GM19025 (cell line): Measurements from ENCODE around the gene ZNFX1.

Source experiments
- ATAC-seq: cut with Tn5 transposase; IDR thresholded peaks from one replicate; pipeline ENCODE4 v1.9.1; 2021; ENCODE audit warnings: mild to moderate bottlenecking, low read depth, moderate library complexity; ENCODE audit not compliant: unreplicated experiment

The ZNFX1 gene

DNA sequence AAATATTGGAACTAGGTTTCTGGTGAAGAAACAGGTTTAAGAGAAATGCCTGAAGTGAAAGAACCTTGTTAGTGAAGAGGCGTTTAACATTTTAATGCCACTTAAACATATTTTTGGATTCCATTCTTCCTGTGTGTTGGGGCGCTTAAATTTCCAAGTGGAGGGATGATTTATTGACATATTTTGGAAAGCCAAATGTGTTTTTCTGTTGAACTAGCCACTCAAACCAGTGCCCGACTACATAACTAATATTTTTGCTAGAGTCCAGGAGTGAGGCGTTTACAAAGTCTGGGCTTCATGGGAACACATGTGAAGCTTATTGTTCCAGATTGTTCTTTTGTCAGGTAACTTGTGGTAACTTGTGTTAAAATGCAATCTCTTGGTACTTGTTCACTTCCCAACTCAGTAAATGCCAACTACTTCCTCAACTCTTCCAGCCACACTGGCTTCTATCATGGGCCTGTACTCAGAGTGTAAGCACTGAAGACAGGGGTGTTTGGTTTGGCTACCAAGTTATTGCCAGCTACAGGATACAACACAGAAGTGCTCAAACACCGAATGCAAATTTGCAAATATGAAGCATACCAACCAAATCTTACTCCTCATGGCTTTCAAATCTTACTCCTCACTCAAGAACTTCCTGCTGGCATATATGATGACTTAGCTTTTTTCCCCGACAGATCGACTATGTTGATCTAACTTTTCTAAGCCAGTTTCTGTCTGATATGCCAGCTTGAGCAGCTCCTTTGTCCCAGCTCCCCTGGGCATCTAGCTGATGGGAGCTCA lies 2.0 kb upstream of the ZNFX1 start:
- no peak for ATAC-seq

DNA sequence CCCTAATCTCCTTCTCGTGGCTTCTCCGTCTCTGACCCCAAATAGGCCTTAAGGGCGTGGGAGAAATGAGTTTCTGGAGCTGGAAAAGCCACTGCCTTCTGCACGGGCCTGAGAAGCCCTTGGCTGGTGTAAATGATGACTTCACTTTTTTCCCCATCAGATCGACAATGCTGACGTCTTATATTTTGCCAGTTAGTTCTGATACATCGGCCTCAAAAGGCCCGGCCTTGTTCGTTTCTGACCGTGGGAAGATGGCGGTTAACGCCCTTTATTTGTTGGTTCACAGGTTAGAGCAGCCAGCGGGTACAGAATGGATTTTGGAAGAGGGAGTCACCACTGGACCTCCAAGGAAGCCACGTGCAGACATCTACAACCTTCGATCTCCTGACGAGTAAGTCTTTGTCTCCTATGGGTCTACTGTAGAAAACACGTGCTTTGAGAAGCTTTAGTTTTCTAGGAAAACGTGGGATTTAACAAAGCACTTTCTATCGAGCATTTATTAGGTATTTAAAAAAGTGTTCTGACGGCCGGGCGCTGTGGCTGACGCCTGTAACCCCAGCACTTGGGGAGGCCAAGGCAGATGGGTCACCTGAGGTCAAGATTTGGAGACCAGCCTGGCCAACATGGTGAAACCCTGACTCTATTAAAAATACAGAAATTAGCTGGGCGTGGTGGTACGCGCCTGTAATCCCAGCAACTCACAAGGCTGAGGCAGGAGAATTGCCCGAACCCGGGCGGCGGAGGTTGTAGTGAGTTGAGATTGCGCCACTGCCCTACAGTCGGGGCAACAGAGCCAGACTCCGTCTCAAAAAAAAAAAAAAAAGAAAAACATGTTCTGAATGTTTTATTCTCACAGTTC lies 1.2 kb upstream of the ZNFX1 start:
- no peak for ATAC-seq

DNA sequence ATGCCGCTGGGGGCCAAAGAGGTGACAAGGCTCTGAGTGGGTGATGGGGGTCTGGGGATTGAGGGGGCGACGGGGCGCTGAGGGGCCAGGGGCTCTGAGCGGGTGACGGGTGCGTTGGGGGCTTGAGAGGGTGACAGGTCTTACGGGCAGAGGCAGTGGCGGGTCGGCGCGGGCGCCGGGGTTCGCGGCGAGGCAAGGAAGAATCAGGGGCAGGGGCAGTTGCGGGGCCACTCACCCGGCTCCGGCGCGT lies 146 bp downstream of the ZNFX1 start:
- no peak for ATAC-seq

DNA sequence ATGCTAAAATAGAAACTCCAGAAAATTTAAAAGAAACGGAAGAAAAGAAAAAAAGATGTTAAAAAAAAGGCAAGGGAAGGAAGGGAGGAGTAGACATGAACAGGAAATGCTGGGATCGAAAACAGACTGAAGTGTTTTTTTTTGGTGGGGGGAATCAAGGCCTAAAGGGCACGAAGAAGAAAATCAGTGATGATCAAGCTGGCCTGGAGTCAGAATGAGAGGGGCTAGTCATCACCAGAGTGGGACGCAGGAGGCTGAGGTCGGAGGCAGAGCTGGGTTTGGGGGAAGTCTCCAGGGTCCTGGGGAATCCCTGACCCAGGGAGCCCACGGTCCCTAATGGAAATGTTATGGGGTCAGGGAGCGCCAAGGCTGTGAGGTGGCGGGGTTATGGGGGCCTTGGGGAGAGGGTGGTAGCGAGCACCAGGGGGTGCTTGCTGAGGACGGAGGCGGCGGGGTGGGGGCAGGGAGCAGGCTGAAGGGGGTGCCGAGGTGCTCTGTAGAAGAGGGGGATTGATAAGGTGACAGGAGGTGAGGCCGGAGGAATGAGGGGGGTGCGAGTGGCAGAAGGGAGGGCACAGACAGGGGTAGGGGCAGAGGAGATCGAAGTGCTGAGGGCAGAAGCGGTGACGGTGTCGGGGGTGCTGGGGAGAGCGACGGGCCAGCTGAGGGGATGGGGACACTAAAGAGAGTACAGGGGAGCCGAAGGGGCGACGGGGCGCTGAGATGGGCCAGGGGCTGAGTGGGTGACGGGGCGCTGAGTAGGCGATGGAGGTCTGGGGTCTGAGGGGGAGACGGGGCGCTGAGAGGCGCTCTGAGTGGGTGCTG lies 684 bp downstream of the ZNFX1 start:
- ATAC-seq = no peak

DNA sequence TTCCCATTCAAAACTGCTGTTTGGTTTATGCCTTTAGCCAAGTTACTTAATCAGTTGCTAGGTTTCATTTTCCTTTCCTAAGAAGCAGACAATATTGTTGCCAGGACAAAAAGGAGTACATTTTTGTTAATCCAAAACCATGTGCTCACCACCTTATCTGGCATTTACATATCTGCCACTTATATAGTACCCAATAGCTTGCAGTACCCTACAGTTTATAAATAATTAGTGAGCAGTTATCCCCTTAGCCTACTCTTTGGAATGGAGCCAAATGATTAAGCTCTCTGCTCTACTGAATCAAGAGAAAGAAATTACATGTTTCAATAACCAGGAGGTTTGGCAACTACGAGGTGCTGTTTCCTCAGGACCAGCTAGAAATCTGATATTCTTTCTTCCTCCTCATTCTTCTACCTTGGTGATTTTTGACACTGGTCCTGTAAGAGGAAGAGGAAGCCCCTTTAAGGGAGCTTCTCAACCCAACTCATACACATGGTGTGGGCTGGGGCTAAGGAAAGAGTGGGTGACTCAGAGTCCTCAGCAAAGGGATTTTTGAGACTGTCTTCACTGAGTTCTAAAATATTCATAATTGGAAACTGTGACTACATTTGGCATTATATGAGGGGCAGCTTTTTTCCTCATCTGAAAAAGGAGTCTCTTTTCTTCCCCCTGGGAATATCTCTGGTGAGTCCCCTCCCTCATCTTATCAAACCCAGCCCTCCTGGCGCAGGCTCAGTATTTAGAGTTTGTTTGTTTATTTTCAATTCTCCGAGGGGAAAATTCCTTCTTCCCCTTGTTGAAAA lies 1.5 kb downstream of the ZNFX1 start:
- ATAC-seq = no peak

DNA sequence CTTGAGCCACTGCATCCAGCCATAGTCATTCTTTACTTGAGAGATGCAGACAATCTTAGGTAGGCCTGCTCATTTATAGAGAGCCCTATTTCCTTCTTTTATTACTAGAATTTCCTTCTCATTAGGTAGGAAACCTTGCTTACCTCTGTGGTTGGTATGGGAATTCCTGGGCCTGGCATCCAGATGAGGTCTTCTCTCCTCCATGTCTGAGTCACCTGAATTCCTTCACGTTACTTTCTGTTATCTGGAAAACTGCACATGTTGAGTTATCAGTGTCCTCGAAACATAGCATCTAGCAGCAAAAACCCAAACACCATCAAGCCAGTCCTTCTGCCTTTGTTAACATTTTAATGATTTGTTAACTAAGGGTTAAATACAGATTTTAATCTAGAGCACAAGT lies 2.2 kb downstream of the ZNFX1 start:
- no peak for ATAC-seq

DNA sequence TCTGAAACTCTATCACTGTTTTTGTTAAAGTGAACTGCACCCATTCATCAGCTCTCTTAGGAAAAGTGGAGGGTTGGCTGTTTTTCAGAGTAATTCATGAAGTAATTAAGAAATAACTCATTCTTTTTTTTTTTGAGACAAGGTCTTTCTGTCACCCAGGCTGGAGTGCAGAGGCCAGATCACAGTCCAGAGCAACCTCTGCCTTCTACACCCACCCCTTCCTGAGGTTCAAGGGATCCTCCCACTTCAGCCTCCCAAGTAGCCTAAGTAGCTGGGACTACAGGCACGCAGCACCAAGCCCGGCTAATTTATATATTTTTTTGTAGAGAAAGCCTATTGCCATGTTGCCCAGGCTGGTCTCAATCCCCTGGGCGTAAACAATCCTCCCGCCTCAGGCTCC lies 2.6 kb downstream of the ZNFX1 start:
- ATAC-seq = no peak

DNA sequence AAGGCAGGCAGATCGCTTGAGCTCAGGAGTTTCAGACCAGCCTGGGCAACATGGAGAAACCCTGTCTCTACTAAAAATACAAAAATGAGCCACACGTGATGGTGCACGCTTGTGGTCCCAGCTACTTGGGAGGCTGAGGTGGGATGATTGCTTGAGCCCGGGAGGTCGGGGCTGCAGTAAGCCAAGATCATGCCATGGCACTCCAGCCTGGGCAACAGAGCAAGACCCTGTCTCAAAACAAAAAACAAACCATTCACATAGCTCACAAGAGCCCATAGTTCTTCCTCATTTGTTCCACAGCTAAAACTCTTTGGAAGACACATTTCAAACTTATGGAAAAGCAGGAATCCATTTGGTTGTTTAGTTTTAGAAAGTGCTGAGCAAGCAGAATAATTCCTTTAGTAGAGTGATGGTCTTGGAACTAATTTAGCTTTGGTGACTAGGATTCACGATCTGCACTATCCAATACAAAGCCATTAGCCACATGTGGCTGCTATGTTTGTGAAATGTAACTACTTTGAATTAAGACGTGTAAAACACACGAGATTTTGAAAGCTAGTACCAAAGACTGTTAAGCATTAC lies 4.1 kb downstream of the ZNFX1 start:
- ATAC-seq = no peak

DNA sequence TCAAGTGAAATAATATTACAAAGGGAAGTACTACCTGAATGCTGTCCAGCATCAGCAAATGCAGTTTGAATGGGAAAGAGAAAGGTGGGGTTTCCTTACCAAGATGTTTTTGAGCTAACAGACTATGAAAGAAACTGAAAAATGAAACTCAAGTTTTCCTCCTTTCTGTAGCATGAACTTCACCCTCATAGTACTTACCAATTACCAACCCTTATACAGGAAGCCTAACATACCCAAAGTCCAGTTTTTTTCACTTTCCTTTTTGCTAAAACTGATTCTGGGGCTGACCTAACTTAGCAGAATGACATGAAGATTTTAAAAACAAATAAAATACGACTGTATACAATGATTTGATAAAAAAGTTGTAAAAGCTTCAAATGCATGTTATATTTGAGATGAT lies 5.2 kb downstream of the ZNFX1 start:
- no peak for ATAC-seq

DNA sequence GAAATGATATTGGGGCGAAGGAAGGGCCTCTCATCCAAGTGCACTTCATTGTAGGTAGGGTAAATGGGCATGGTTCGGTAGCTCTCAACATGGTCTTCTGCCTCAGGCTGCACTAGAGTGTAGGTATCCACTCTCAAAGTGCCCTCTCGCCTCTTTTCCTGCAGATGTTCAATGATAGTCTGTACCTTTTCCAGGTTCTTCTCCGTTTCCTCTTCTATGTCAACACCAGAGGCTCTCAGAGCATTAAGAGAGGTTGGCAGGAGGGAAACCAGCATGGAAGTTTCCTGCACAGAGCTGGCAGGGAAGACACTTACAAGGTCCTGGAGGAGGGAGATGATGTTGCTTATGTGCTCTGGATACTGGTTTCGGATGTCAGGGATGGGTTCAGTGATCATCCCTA lies 7.1 kb downstream of the ZNFX1 start:
- no peak for ATAC-seq

DNA sequence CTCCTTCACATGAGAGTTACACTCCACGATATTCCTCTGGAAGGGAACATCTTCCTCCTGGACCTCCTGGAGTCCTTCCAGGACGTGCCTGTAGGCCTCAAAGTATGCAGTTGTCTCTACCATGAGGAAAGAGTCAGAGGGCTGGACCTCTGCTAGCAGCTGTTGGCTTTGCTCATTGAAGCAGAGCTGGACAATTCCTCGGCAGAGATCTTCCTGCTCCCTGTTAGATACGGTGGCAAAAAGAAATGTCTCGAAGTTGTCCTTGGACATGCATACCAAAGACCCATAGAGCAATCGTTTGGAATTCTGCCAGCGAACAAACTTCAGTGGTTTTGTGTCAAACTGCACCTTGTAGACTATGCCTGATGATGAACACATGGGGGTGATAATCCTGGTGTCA lies 7.7 kb downstream of the ZNFX1 start:
- ATAC-seq = no peak

DNA sequence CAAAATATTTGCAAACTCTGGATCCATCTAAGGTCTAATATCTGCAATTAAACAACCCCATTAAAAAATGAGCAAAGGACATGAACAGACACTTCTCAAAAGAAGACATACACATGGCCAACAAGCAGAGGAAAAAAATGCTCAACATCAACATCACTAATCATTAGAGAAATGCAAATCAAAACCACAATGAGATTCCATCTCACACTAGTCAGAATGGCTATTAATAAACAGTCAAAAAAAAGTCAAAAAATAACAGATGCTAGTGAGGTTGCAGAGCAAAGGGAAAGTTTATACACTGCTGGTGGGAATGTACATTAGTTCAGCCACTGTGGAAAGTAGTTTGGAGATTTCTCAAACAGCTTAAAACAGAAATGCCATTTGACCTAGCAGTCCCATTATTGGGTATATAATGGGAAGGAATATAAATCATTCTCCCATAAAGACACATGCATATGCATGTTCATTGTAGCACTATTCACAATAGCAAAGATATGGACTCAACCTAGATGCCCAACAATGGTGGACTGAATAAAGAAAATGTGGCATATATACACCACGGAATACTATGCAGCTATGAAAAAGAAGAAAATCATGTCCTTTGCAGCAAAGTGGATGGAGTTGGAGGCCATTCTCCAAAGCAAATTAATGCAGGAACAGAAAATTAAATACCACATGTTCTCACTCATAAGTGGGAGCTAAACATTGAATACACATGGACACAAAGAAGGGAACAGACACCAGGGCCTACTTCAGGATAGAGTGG lies 9.1 kb downstream of the ZNFX1 start:
- no peak for ATAC-seq

DNA sequence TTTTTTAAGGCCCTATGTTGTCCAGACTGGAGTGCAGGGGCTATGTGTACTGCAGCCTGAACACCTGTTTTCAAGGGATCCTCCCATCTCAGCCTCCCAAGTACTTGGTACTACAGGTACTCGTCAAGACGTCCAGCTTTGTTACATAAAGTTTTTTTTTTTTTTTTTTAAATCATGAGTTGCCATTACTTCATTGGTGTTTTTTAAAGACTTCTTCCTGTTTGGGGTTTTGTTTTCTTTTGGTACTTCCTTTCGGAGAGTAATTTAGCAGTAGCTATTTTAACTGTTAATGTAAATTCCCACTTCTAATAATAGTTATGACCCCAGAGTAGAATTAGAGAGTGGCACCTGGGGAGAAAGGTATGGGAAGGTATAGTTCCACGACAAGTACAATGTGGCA lies 10.5 kb downstream of the ZNFX1 start:
- ATAC-seq = no peak

DNA sequence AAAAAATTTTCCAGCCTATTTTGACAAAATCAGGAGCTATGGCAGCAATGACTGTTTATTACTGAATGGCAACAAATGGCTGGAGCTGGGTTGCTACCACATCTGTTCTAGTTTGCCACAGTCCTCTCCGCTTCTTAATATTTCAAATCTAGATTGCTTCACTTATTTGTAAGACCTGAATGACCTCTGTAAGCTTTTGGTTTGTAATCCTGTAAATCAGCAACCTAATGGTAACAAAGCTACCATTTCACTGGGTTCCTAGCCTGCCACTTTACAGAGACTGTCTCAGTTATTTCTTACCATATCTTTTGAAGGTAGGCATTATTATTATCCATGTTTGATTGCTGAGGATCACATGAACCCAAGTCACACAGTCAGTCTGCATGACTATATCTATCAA lies 15.4 kb downstream of the ZNFX1 start:
- ATAC-seq = no peak

DNA sequence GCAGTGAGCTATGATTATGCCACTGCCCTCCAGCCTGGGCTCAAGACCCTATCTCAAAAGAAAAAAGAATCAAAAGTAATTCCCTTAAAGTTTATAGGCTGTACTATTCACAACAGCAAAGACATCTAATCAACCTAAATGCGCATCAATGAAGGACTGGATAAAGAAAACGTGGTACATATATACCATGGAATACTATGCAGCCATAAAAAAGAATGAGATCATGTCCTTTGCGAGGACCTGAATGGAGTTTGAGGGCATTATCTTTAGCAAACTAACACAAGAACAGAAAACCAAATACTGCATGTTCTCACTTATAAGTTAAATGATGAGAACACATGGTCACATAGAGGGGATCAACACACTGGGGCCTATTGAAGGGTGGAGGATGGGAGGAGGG lies 16.7 kb downstream of the ZNFX1 start:
- no peak for ATAC-seq

DNA sequence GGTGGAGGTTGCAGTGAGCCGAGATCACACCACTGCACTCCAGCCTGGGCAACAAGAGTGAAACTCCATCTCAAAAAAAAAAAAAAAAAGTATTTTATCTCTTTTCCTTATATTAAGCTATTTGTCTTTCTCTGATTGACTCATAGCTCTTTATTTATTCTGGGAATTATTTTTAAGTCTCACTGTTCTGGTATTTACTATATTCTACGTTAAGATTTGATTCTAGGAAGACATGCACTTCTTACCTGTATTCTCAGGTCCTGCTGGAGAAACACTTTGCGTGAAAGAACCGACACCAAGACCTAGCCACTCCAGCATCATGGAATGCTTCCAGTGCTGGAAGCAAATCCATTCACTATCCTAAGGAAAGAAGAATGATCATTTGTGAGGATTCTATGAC lies 17.6 kb downstream of the ZNFX1 start:
- no peak for ATAC-seq

DNA sequence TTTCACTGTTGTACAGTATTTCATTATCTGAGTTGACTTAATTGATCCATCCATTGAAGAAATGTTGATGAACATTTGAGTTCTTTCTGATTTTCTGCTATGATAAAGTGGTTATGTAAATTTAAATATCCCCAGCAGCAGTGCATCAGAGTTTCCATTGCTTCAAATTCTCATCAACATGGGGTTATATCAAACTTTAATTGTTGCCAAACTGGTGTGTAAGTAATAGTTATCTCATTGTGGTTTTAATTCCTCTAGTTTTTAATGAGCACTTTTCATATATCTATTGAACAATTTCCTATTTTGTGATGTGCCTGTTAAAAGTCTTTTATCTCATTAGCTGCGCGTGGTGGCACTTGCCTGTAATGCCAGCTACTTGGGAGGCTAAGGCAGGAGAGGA lies 18.1 kb downstream of the ZNFX1 start:
- ATAC-seq = no peak

DNA sequence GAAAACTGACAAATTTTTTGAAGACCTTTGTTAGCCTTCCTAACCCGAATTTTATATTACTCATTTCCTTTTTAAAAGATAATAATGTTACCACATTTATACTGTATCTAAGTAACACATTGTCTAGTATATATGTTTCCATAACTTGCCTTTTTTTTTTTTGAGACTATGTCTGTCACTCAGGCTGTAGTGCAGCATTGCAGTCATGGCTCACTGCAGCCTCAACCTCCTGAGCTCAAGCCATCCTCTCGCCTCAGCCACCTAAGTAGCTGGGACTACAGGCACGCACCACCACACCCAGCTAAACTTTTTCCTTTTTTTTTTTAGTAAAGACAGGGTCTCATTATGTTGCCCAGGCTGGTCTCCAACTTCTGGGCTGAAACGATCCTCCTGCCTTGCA lies 18.6 kb downstream of the ZNFX1 start:
- no peak for ATAC-seq

DNA sequence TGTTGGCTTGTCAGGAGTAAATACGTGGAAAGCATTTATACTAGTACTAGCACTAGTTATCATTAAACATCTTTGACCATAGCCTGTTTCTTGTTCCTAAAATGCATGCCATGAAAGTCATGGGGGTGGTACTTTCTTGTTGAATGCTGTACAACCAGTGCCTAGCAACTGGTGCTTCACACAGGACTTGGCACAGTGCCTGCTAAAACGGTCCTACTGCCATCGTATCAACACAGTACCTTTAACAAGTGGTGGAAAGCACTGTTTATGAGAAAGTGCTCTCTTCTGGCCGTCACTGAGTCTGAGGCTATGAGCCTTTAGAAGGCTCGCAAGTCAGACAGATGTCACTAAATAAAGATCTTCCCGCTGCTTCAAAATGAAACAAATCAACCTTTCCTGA lies 21.6 kb downstream of the ZNFX1 start:
- no peak for ATAC-seq
